Measurements from ENCODE around the gene LILRA2.
"Not testable (repeated sequence)": the region's sequence is repeated elsewhere in the genome, so short reads cannot be mapped to it uniquely, and the experiment has no call there.

Gene LILRA2

DNA sequence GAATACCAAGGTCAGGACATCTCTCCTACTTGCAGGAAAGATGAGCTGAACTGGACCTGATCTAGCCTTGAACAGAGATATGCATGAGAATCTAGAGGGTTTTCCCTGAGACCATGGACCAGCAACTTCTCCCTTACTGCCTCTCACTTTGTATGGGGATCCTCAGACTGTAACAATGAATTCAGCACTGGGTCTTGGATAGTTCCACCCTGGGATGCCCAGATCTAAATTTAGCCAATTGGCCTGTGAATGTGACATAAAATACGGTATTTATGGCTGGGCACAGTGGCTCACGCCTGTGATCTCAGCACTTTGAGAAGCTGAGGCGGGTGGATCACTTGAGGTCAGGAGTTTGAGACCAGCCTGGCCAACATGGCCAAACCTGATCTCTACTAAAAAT lies 15.3 kb upstream of the LILRA2 start:
- peaks cover 5% of the 10 kb centered on the region for H3K36me3 Mint-ChIP-seq (ENCODE audit: low read depth)
- H3K4me3 Mint-ChIP-seq, result no peak overlapping the region
- DNase-seq, result no peak
- H3K9me3 Mint-ChIP-seq, result peaks cover 66% of the 10 kb centered on the region
- H3K4me1 Mint-ChIP-seq, result no peaks in the 10 kb centered on the region
- H3K27me3 Mint-ChIP-seq (ENCODE audit: low read depth, poor library complexity), result peaks cover 9% of the 10 kb centered on the region
- H3K27ac Mint-ChIP-seq, result no peak overlapping the region
- TF ChIP-seq, protein P1, sequence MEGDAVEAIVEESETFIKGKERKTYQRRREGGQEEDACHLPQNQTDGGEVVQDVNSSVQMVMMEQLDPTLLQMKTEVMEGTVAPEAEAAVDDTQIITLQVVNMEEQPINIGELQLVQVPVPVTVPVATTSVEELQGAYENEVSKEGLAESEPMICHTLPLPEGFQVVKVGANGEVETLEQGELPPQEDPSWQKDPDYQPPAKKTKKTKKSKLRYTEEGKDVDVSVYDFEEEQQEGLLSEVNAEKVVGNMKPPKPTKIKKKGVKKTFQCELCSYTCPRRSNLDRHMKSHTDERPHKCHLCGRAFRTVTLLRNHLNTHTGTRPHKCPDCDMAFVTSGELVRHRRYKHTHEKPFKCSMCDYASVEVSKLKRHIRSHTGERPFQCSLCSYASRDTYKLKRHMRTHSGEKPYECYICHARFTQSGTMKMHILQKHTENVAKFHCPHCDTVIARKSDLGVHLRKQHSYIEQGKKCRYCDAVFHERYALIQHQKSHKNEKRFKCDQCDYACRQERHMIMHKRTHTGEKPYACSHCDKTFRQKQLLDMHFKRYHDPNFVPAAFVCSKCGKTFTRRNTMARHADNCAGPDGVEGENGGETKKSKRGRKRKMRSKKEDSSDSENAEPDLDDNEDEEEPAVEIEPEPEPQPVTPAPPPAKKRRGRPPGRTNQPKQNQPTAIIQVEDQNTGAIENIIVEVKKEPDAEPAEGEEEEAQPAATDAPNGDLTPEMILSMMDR (IDR thresholded peaks at IDR 0.05), result no peak

DNA sequence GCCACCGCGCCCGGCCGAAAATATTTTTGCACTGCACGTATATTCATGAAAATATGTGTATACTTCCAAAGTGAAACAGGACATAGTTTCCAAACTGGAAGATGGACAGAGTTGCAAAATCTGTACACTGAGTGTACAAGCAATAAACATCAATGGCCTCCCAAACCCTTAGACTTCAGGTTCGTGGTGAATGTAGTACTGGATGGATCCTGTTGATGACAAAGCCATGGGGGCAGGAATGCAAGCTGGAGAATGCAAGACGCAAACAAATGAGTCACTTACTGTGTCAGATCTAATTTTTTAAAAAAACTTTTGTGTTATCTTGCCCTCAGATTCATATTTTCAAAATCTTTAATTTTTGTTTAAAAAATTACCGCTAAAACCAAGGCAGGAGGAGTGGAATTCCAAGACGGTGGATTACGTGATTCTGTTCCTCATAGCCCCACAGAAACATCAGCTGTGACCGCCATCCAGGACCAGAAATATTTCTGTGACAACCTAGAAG lies 12.7 kb upstream of the LILRA2 start:
- no peak for DNase-seq
- peaks cover 5% of the 10 kb centered on the region for H3K36me3 Mint-ChIP-seq (ENCODE audit: low read depth)
- peaks cover 4% of the 10 kb centered on the region for H3K27me3 Mint-ChIP-seq (ENCODE audit: low read depth, poor library complexity)
- no peak overlapping the region for H3K4me3 Mint-ChIP-seq
- peaks cover 58% of the 10 kb centered on the region for H3K9me3 Mint-ChIP-seq
- TF ChIP-seq, protein P1 (IDR thresholded peaks at IDR 0.05), result no peak
- H3K4me1 Mint-ChIP-seq, result no peaks in the 10 kb centered on the region
- H3K27ac Mint-ChIP-seq, result no peak overlapping the region

DNA sequence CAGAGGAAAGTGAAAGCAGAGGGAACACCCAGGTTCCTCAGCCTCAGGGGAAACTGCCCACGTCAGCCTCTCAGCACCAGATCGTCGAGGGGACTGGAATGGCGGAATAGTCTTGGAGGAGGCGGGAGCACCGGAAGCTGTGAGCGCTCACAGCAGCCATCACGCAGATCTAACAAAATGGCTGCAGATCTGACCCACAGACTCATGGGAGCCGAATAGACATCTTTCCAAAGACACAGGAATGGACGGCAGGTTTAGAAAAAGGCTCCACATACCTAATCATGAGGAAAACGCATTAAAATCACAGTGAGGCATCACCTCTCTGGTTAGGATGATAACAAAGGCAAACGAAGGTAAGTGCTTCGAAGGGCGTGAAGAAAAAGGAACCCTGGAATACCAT lies 11.8 kb upstream of the LILRA2 start:
- H3K36me3 Mint-ChIP-seq (ENCODE audit: low read depth), result peaks cover 5% of the 10 kb centered on the region
- no peaks in the 10 kb centered on the region for H3K4me1 Mint-ChIP-seq
- H3K9me3 Mint-ChIP-seq, result peaks cover 58% of the 10 kb centered on the region
- no peak overlapping the region for H3K27ac Mint-ChIP-seq
- TF ChIP-seq, protein P1 (IDR thresholded peaks at IDR 0.05), result no peak
- DNase-seq, result no peak
- H3K4me3 Mint-ChIP-seq, result no peak overlapping the region
- H3K27me3 Mint-ChIP-seq (ENCODE audit: low read depth, poor library complexity), result peaks cover 4% of the 10 kb centered on the region

DNA sequence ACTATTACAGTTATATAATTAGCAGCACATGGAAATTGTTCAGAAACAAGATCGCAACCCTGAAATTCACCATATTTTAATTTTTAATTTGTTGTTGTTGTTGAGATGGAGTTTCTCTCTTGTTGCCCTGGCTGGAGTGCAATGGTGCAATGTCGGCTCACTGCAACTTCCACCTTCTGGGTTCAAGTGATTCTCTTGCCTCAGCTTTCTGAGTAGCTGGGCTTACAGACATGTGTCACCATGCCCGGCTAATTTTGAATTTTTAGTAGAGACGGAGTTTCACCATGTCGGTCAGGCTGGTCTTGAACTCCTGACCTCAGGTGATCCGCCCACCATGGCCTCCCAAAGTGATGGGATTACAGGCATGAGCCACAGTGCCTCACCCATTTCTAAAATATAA lies 10.4 kb upstream of the LILRA2 start:
- not testable (repeated sequence) for DNase-seq; H3K27ac Mint-ChIP-seq; H3K4me1 Mint-ChIP-seq; H3K4me3 Mint-ChIP-seq; H3K36me3 Mint-ChIP-seq (ENCODE audit: low read depth); H3K27me3 Mint-ChIP-seq (ENCODE audit: low read depth, poor library complexity)
- peaks cover 67% of the 10 kb centered on the region for H3K9me3 Mint-ChIP-seq

DNA sequence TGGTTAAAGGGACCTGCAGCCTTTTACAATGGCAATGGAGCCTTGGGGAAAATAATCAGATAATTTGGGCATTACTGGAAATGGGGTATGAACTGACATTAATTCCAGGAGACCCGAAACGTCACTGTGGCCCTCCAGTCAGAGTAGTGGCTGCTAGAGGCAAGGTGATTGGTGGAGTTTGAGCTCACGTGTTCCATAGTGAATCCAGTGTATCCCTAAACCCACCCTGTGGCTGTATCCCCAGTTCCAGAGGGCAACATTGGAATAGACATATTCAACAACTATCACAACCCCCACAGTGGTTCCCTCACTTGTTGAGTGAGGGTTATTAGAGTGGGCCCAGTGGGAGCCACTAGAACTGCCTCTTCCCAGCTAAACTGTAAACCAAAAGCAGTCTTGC lies 3.3 kb upstream of the LILRA2 start:
- no peak for DNase-seq
- Mint-ChIP-seq H3K4me1 (no peaks in the 10 kb centered on the region), H3K36me3 (ENCODE audit: low read depth) (no peaks in the 10 kb centered on the region), H3K27ac (no peak overlapping the region), H3K9me3 (peaks cover 89% of the 10 kb centered on the region), H3K4me3 (no peak overlapping the region), H3K27me3 (ENCODE audit: low read depth, poor library complexity) (no peaks in the 10 kb centered on the region)
- TF ChIP-seq, protein P1 (IDR thresholded peaks at IDR 0.05), result no peak

DNA sequence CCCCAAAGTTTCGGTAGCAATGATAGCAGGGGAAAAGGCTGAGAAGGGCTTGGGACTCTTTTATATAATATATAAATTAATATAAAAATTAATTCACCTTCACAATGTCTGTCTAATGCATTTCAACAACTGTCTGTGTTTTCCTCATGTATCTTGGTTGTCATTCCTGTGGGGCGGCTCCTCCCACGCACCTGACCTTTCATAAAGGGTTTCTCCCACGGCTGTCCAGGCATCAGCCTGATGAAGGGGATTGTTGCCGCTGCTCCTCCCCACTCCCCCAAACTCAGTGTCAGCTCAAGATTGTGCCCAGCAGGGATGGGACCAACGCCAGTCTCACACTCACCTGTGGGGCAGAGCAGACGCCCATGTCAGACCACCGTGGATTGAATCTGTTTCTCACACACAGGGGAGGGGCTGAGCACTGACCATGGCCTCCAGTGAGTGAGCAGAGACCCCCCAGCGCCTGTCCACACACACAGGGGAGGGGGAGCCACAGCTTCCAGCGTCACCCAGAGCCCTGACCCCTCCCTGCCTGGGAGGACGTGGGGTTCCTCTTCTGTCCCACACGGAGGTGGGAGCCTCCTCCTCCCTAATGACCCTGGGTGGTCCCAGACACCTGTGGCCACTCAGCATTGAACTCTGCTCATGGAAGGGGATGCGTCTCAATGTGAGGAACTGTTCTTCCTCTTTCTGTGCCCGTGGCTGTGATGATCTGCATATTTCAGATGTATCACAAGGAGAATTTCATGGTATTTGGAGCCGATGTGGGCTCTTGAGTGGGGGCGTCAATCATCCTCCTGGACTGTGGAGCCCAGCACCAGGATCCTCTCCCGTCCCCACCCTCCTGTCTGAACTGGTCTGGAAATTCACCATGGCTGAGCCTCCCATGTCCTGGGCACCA lies 1.6 kb upstream of the LILRA2 start:
- not testable (repeated sequence) for H3K4me3 Mint-ChIP-seq; H3K4me1 Mint-ChIP-seq; H3K36me3 Mint-ChIP-seq (ENCODE audit: low read depth); H3K27ac Mint-ChIP-seq; H3K27me3 Mint-ChIP-seq (ENCODE audit: low read depth, poor library complexity); DNase-seq
- peaks cover 89% of the 10 kb centered on the region for H3K9me3 Mint-ChIP-seq

Measured in nephron progenitor cell (in vitro differentiated cells).